Occipital lobe (tissue), 2 donors: ENCODE data around the gene GALE. TPM values are rescaled to one million over a fixed set of nuclear protein-coding genes. Genes with fewer than 3 reads are reported as not detected.

Experiments
- DNase-seq: peaks from one replicate; lab custom pipeline; 2025; lab: John Stamatoyannopoulos, UW
- total RNA-seq: library from RNA; depleted of rRNA; stranded (reverse); fragments of >200 nt; gene quantifications from one replicate; pipeline ENCODE4 v1.2.3, GENCODE V29; 2014

The GALE gene
- total RNA-seq, 1 donor from 2014 or later, result 20.0 TPM

DNA sequence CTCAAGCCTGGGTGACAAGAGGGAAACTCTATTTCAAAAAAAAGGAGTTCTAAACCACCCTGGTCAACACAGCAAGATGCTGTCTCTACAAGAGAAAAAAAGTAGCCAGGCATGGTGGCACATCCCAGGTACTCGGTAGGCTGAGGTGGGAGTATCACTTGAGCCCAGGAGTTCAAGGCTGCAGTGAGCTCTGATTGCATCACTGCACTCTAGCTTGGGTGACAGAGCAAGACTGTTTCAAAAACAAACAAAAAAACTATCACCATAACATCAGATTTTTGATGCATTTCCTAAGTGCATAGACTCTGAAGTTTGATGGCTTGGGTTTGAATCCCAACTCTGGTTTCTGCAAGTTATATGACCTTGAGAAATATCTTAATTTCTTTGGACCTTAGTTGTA, 47.6 kb downstream of the GALE start:
- no peak for DNase-seq

DNA sequence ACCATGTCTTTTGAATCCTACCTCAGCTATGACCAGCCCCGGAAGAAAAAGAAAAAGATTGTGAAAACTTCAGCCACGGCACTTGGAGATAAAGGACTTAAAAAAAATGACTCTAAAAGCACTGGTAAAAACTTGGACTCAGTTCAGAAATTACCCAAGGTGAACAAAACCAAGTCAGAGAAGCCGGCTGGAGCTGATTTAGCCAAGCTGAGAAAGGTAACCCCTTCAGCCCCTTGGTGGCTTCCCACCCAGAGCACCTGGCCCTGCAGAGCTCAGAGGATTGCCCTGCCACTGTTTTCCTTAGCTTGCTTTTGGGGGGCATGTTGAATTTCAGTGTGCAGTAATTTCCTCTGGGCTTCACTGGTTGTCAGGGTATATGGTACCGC, 48.7 kb downstream of the GALE start:
- DNase-seq, result no peak

- DNase-seq, result no peak
Observed at GRCh38 chr1:23751050-23751814, 49.3 kb downstream of the GALE start.

DNA sequence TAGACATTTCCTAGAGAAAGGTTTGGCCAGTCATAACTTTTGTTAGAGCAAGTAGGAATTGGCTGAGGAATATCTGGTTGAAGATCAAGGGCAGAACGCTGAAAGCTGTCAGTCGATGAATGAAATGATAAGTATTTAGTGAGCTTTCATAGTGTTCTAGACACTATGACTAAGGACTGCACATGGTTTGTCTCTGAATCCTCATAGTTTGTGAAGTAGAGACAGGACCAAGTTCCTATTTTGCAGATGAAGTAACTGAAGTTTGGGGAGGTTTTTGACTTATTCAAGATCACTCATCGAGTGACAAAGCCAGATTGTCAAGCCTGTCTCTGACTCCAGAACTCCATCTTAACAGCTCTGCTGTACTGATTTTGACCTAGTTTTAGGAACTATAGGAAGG, 52.5 kb downstream of the GALE start:
- no peak for DNase-seq

Other genes starting within 250 kb of the GALE start
- 30.3 TPM for gene ID3, start 241.3 kb downstream of the GALE start, total RNA-seq
- 852 TPM for gene RPL11, start 108.9 kb downstream of the GALE start, total RNA-seq
- 23.7 TPM for gene ELOA, start 57.3 kb downstream of the GALE start, total RNA-seq
- 57.9 TPM for gene PITHD1, start 22.3 kb downstream of the GALE start, total RNA-seq
- 20.7 TPM for gene LYPLA2, start 9.6 kb downstream of the GALE start, total RNA-seq
- gene HMGCL, start 24.7 kb upstream of the GALE start, total RNA-seq, result 13.7 TPM
- gene FUCA1, start 67.5 kb upstream of the GALE start, total RNA-seq, result 19.0 TPM
- gene CNR2, start 112.6 kb upstream of the GALE start, total RNA-seq, result not detected
- gene PNRC2, start 159.1 kb upstream of the GALE start, total RNA-seq, result 98.7 TPM
- gene SRSF10, start 179.6 kb upstream of the GALE start, total RNA-seq, result 135 TPM